B cell (primary cell): ENCODE results near the gene CALHM3. TPM values are rescaled to one million over a fixed set of nuclear protein-coding genes. Genes with fewer than 3 reads are reported as not detected.

Source experiments
- ATAC-seq: fragments of 200-7000 bp; cut with Tn5 transposase; one replicate; pipeline ENCODE4 v1.10.0; 2021; ENCODE audit warnings: low read depth, mild to moderate bottlenecking, moderate number of reproducible peaks, moderate library complexity
- CTCF ChIA-PET: fragments of 350-600 bp; sonication (Branson Sonifier 250); formaldehyde crosslinking; loops from one replicate; lab custom pipeline; 2021; ENCODE audit warnings: antibody characterized with exemption, inconsistent platforms; lab: Charles Lee
- POLR2A ChIA-PET: fragments of 350-600 bp; sonication (Branson Sonifier 250); formaldehyde crosslinking; loops from one replicate; lab custom pipeline; 2021; ENCODE audit warnings: antibody characterized with exemption; lab: Charles Lee
- DNase-seq: peaks from one replicate; pipeline ENCODE4 v3.0.0; 2013
- H2AFZ ChIP-seq: 2 replicates; pipeline ENCODE4 v1.6.1; 2012; ENCODE audit warnings: mild to moderate bottlenecking, low read depth, low read length; ENCODE audit not compliant: insufficient read depth, poor library complexity, severe bottlenecking
- H3K27ac ChIP-seq, 2 donors: 1 replicate in 1 of 2; 2 replicates in 1 of 2; pipeline ENCODE4 v1.5.1; 2012 to 2013; ENCODE audit warnings: low read length in 2 of 2, mild to moderate bottlenecking in 2 of 2, moderate library complexity in 1 of 2
- H3K27me3 ChIP-seq, 4 experiments: fragments of 200-600 bp in 1 of 4; sonication (generic) in 1 of 4; replicated peaks in 1 of 4; 1 replicate in 2 of 4; 2 replicates in 2 of 4; pipeline versions ENCODE4 v1.6.1 to v1.7.0; 2013 to 2016; ENCODE audit warnings: low read length in 3 of 4, mild to moderate bottlenecking in 2 of 4, mixed read lengths in 1 of 4, moderate library complexity in 1 of 4; ENCODE audit not compliant: insufficient read depth in 4 of 4, control insufficient read depth in 3 of 4; ENCODE audit errors: control extremely low read depth in 1 of 4
- H3K36me3 ChIP-seq, 2 experiments: replicated peaks in 1 of 2; 1 replicate in 1 of 2; 2 replicates in 1 of 2; pipeline versions ENCODE4 v1.6.1 to v1.7.1; 2013; ENCODE audit warnings: low read length in 1 of 2; ENCODE audit not compliant: insufficient read depth in 2 of 2, control insufficient read depth in 1 of 2; ENCODE audit errors: control extremely low read depth in 1 of 2, extremely low read depth in 1 of 2
- H3K4me1 ChIP-seq, 2 donors: fragments of 200-600 bp in 1 of 2; sonication (generic) in 1 of 2; 1 replicate in 1 of 2; 2 replicates in 1 of 2; pipeline versions ENCODE4 v1.5.1 to v1.6.1; 2013 to 2017; ENCODE audit warnings: low read length in 2 of 2; ENCODE audit not compliant: control insufficient read depth in 2 of 2, insufficient read depth in 2 of 2
- H3K4me2 ChIP-seq: replicated peaks from 2 replicates; pipeline ENCODE3; 2012; ENCODE audit warnings: mild to moderate bottlenecking, low read depth, low read length; ENCODE audit not compliant: poor library complexity, severe bottlenecking
- H3K4me3 ChIP-seq, 5 experiments: fragments of 200-600 bp in 1 of 5; sonication (generic) in 1 of 5; 1 replicate in 3 of 5; 2 replicates in 2 of 5; pipeline versions ENCODE4 v1.5.1 to v1.7.0; 2011 to 2016; ENCODE audit warnings: low read length in 4 of 5, mild to moderate bottlenecking in 4 of 5, low read depth in 2 of 5, control low read depth in 1 of 5, moderate library complexity in 1 of 5; ENCODE audit not compliant: insufficient read depth in 1 of 5; ENCODE audit errors: control extremely low read depth in 1 of 5, extremely low read depth in 1 of 5
- H3K79me2 ChIP-seq: fragments of 200-600 bp; sonication (generic); one replicate; pipeline ENCODE4 v1.6.0; 2016; ENCODE audit warnings: low read length; ENCODE audit not compliant: control insufficient read depth, insufficient read depth
- H3K9ac ChIP-seq: fragments of 200-600 bp; sonication (generic); 2 replicates; pipeline ENCODE4 v1.6.1; 2017; ENCODE audit warnings: mild to moderate bottlenecking, low read length, moderate library complexity
- H3K9me3 ChIP-seq, 3 donors: one replicate each; pipeline versions ENCODE4 v1.6.1 to v1.7.1; 2013; ENCODE audit warnings: low read length in 2 of 3; ENCODE audit not compliant: control insufficient read depth in 2 of 3, insufficient read depth in 1 of 3; ENCODE audit errors: control extremely low read depth in 1 of 3
- H4K20me1 ChIP-seq: 2 replicates; pipeline ENCODE4 v1.6.0; 2012; ENCODE audit warnings: mild to moderate bottlenecking, low read length; ENCODE audit not compliant: insufficient read depth, control insufficient read depth, poor library complexity, severe bottlenecking
- H3K27ac Mint-ChIP-seq: one replicate; pipeline ENCODE4 v1.8.0; 2021; ENCODE audit warnings: mixed read lengths
- H3K27me3 Mint-ChIP-seq: one replicate; pipeline ENCODE4 v1.8.0; 2021; ENCODE audit warnings: mixed read lengths
- H3K4me1 Mint-ChIP-seq: one replicate; pipeline ENCODE4 v1.8.0; 2021; ENCODE audit warnings: mixed read lengths
- H3K4me3 Mint-ChIP-seq: one replicate; pipeline ENCODE4 v1.8.0; 2021; ENCODE audit warnings: mixed read lengths
- H3K9me3 Mint-ChIP-seq: one replicate; pipeline ENCODE4 v1.8.0; 2022; ENCODE audit warnings: mixed read lengths; ENCODE audit not compliant: insufficient read depth
- EZH2 ChIP-seq: IDR thresholded peaks from 2 replicates; pipeline ENCODE4 v1.6.1; 2012; ENCODE audit warnings: borderline replicate concordance, low read depth, mild to moderate bottlenecking, moderate library complexity, low read length; ENCODE audit not compliant: insufficient read depth, poor library complexity, severe bottlenecking
- WGBS: methylation state at CpG from one replicate; pipeline ENCODE4 v1.1.5; 2013; ENCODE audit warnings: missing lambda C conversion rate; ENCODE audit not compliant: insufficient coverage; 5-methylcytosine and 5-hydroxymethylcytosine counted together
- intact Hi-C: fragments of 100-400 bp; cut with micrococcal nuclease; formaldehyde crosslinking; loops from one replicate; pipeline ENCODE4 v1.10.0; 2022
- polyA plus RNA-seq: library from polyadenylated mRNA; depleted of rRNA; stranded (reverse); fragments of >200 nt; gene quantifications from 2 replicates; pipeline ENCODE4 v1.2.3, GENCODE V29; 2012
- total RNA-seq, 2 donors: library from RNA; stranded (reverse); fragments of 120-200 nt in 1 of 2; gene quantifications; 1 replicate in 1 of 2; 2 replicates in 1 of 2; pipeline versions ENCODE4 v1.2.3 to v1.2.4, GENCODE V29; 2013 to 2022
- TF ChIP-seq, protein P1 (sequence below): fragments of 200-600 bp; IDR thresholded peaks from one replicate; pipeline ENCODE4 v1.8.0; 2022; ENCODE audit warnings: antibody characterized with exemption, mild to moderate bottlenecking

The CALHM3 gene
- total and polyA plus RNA-seq, 2 donors (not counting 1 experiment from before 2014, with no cell fraction given): not detected

DNA sequence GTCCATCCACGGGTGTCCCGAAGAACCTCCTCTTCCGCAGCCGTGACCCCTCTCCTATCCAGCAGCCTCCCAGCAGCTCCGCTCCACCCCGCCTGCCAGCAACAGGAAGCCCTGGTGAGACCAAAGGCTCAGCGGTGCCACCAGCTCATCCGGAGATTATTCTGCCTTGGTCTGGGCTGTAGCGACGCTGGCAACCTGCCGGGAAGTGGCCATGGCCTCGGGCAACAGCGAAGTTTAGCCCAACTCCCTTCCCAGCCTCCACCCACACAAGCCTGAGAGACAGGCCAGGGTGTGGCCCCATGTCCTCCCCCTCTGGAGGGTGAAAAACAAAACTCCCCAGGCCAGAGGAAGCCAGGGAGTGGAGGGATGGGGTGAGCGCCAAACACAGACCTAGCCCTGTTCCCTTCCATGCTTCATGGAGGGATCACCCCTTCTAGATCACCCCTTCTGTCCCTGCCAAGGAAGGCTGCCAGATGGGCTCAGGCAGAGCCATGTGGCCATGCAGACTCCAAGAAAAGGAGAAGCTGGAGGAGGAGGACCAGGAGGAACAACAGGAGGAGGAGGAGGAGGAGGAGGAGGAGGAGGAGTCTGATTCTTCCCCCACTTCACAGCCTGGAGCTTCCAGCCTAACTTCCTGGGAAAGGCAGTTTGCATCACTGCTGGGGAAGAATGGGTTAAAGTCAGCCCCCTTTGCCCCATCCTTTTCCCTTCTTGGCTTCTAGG, 27.8 kb downstream of the CALHM3 start:
- H3K9ac ChIP-seq: peak overlapping the region; percentile 90
- Mint-ChIP-seq H3K4me3 (peak overlapping the region; percentile 93), H3K27ac (peak overlapping the region; percentile 91), H3K27me3 (no peaks in the 10 kb centered on the region), H3K4me1 (peaks cover 42% of the 10 kb centered on the region), H3K9me3 (no peaks in the 10 kb centered on the region)
- peak overlapping the region in 1 of 2 donors; percentile 71 for H3K27ac ChIP-seq
- WGBS: 2% methylated on average over 13 of the region's 14 CpGs
- DNase-seq (peak; percentile 35), ATAC-seq (no peak)
- H3K4me3 ChIP-seq: peak overlapping the region in 4 of 5 experiments; percentile 59 to 91 (median 72)
- H3K36me3 ChIP-seq: peaks cover 0 to 12% of the 10 kb centered on the region in 2 experiments
- ChIA-PET CTCF (interaction anchor here (0.8 to 7.1 kb wide), 8 partner anchors 15 to 35 kb away, joined by 3 to 50 read pairs (median 14); no protein-coding TSS in a partner anchor), POLR2A (interaction anchor here (1.4 to 2.5 kb wide), 2 partner anchors 16 to 20 kb away, joined by 11 to 24 read pairs; no protein-coding TSS in a partner anchor)
- no peaks in the 10 kb centered on the region for H4K20me1 ChIP-seq
- peak overlapping the region; percentile 98 for H2AFZ ChIP-seq
- intact Hi-C loops: no loop called here
- peaks cover 0 to 6% (median 0%) of the 10 kb centered on the region in 4 experiments for H3K27me3 ChIP-seq
- H3K79me2 ChIP-seq: peaks cover 18% of the 10 kb centered on the region
- peaks cover 20 to 39% of the 10 kb centered on the region in 2 donors for H3K4me1 ChIP-seq
- H3K9me3 ChIP-seq: no peaks in the 10 kb centered on the region
- TF ChIP-seq, protein P1, sequence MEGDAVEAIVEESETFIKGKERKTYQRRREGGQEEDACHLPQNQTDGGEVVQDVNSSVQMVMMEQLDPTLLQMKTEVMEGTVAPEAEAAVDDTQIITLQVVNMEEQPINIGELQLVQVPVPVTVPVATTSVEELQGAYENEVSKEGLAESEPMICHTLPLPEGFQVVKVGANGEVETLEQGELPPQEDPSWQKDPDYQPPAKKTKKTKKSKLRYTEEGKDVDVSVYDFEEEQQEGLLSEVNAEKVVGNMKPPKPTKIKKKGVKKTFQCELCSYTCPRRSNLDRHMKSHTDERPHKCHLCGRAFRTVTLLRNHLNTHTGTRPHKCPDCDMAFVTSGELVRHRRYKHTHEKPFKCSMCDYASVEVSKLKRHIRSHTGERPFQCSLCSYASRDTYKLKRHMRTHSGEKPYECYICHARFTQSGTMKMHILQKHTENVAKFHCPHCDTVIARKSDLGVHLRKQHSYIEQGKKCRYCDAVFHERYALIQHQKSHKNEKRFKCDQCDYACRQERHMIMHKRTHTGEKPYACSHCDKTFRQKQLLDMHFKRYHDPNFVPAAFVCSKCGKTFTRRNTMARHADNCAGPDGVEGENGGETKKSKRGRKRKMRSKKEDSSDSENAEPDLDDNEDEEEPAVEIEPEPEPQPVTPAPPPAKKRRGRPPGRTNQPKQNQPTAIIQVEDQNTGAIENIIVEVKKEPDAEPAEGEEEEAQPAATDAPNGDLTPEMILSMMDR: no peak
- H3K4me2 ChIP-seq: peak overlapping the region; percentile 98

DNA sequence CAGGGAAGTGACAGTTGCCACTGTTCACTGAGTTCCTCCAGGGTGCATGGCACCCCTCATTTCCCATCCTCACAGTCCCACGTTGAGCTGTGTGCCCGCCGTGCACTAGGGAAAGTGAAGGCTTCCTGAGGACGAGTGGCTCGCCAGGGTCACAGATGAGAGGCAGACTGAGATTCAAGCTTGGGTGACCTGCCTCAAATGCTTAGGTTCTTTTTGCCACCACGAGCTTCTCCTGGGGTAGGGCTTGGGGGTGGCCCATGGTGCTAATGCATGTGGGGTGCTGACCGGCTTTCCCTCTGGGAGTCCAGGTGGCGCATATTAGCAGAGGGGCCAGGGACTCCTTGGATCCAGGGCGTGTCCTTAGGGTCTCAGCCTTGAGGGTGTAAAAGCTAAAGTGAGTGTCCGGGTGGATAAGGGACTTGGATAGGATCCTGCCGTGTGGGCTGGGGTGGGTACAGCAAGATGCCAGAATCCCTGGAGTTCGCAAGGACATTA, 28.8 kb downstream of the CALHM3 start:
- DNase-seq (no peak), ATAC-seq (no peak)
- H3K4me3 Mint-ChIP-seq: peak overlapping the region; percentile 93
- Histone ChIP-seq H4K20me1 (no peaks in the 10 kb centered on the region), H2AFZ (no peak overlapping the region), H3K36me3 (peaks cover 0 to 22% of the 10 kb centered on the region in 2 experiments), H3K27ac (no peak overlapping the region), H3K9me3 (no peaks in the 10 kb centered on the region), H3K79me2 (peaks cover 18% of the 10 kb centered on the region), H3K4me2 (peak overlapping the region; percentile 98), H3K9ac (peak overlapping the region; percentile 90), H3K4me3 (peak overlapping the region in 1 of 5 experiments; percentile 91), H3K27me3 (peaks cover 0 to 6% (median 0%) of the 10 kb centered on the region in 4 experiments), H3K4me1 (peaks cover 20 to 39% of the 10 kb centered on the region in 2 donors)
- no peaks in the 10 kb centered on the region for H3K27me3 Mint-ChIP-seq
- peaks cover 42% of the 10 kb centered on the region for H3K4me1 Mint-ChIP-seq
- POLR2A ChIA-PET: no interaction called here
- intact Hi-C loops: no loop called here
- peak overlapping the region; percentile 91 for H3K27ac Mint-ChIP-seq
- no peaks in the 10 kb centered on the region for H3K9me3 Mint-ChIP-seq
- TF ChIP-seq EZH2: no peak
- TF ChIP-seq, protein P1: no peak
- 85% methylated on average over 12 of the region's 12 CpGs for WGBS
- CTCF ChIA-PET: interaction anchor here (1.0 to 7.1 kb wide), 4 partner anchors 22 to 33 kb away, joined by 3 to 50 read pairs (median 18); no protein-coding TSS in a partner anchor
